SK-N-SH (cell line): ENCODE results near the gene SACM1L. TPM values are rescaled to one million over a fixed set of nuclear protein-coding genes. Genes with fewer than 3 reads are reported as not detected.
A peak's percentile ranks its signal among the peaks of the same experiment; 100 is the strongest.

Source experiments
- CTCF ChIA-PET: fragments of 300-600, 350-600 bp; formaldehyde crosslinking; extraction: SDS; loops from one replicate; lab custom pipeline; 2021; lab: Yijun Ruan, JAX
- POLR2A ChIA-PET: fragments of 350-600 bp; sonication (Branson Sonifier 250); formaldehyde crosslinking; extraction: SDS; loops from one replicate; lab custom pipeline; 2020; ENCODE audit warnings: antibody characterized with exemption, inconsistent platforms; lab: Yijun Ruan, JAX
- DNase-seq: peaks from one replicate; pipeline ENCODE4 v3.0.0; 2012
- H2AFZ ChIP-seq: fragments of 200-600 bp; sonication (generic); 2 replicates; pipeline ENCODE4 v1.8.1; 2016; ENCODE audit warnings: antibody characterized with exemption, mild to moderate bottlenecking, low read depth
- H3F3A ChIP-seq: fragments of 200-600 bp; sonication (generic); replicated peaks from 2 replicates; pipeline ENCODE3; 2016; ENCODE audit warnings: antibody characterized with exemption, mild to moderate bottlenecking; ENCODE audit not compliant: insufficient read depth
- H3K27ac ChIP-seq, 2 experiments: fragments of 200-500 bp in 1 of 2; fragments of 200-600 bp in 1 of 2; sonication (Bioruptor generic) in 1 of 2; sonication (generic), shearing (Covaris generic) in 1 of 2; 2 replicates each; pipeline versions ENCODE4 v1.5.1 to v1.6.1; 2014 to 2016; ENCODE audit warnings: low read depth in 2 of 2, inconsistent platforms in 1 of 2, low read length in 1 of 2, mild to moderate bottlenecking in 1 of 2, mixed read lengths in 1 of 2
- H3K27me3 ChIP-seq: fragments of 200-600 bp; sonication (generic), shearing (Covaris generic); 2 replicates; pipeline ENCODE4 v1.6.1; 2016; ENCODE audit warnings: mixed run types; ENCODE audit not compliant: insufficient read depth
- H3K36me3 ChIP-seq, 2 experiments: fragments of 200-500 bp in 1 of 2; fragments of 200-600 bp in 1 of 2; sonication (Bioruptor generic) in 1 of 2; sonication (generic) in 1 of 2; replicated peaks in 1 of 2; 2 replicates each; pipeline versions ENCODE3 to v1.5.1; 2014 to 2016; ENCODE audit warnings: low read length in 1 of 2, mild to moderate bottlenecking in 1 of 2; ENCODE audit not compliant: insufficient read depth in 2 of 2, control insufficient read depth in 1 of 2
- H3K4me1 ChIP-seq, 2 experiments: fragments of 200-500 bp in 1 of 2; fragments of 200-600 bp in 1 of 2; sonication (Bioruptor generic) in 1 of 2; sonication (generic), shearing (Covaris generic) in 1 of 2; 2 replicates each; pipeline versions ENCODE4 v1.5.1 to v1.6.1; 2014 to 2016; ENCODE audit warnings: low read depth in 1 of 2, low read length in 1 of 2, mixed run types in 1 of 2; ENCODE audit not compliant: insufficient read depth in 2 of 2, control insufficient read depth in 1 of 2
- H3K4me2 ChIP-seq: fragments of 200-600 bp; sonication (generic), shearing (Covaris generic); 2 replicates; pipeline ENCODE4 v1.6.1; 2017; ENCODE audit warnings: mixed run types
- H3K4me3 ChIP-seq, 2 experiments: fragments of 200-500 bp in 1 of 2; fragments of 200-600 bp in 1 of 2; sonication (Bioruptor generic) in 1 of 2; sonication (generic), shearing (Covaris generic) in 1 of 2; 2 replicates each; pipeline versions ENCODE4 v1.5.1 to v1.8.1; 2014 to 2016; ENCODE audit warnings: low read depth in 2 of 2, inconsistent platforms in 1 of 2, low read length in 1 of 2, mild to moderate bottlenecking in 1 of 2, mixed read lengths in 1 of 2, moderate library complexity in 1 of 2
- H3K79me2 ChIP-seq: fragments of 200-600 bp; sonication (generic); 2 replicates; pipeline ENCODE4 v1.8.1; 2017; ENCODE audit warnings: mild to moderate bottlenecking; ENCODE audit not compliant: insufficient read depth
- H3K9ac ChIP-seq: fragments of 200-600 bp; sonication (generic); 2 replicates; pipeline ENCODE4 v1.6.1; 2017; ENCODE audit warnings: mixed run types
- H3K9me2 ChIP-seq: fragments of 200-600 bp; sonication (generic); 2 replicates; pipeline ENCODE4 v1.6.1; 2017; ENCODE audit warnings: mixed run types
- H3K9me3 ChIP-seq: fragments of 200-600 bp; sonication (generic); 2 replicates; pipeline ENCODE4 v1.6.1; 2017; ENCODE audit warnings: mixed run types, mild to moderate bottlenecking, moderate library complexity
- H4K20me1 ChIP-seq: fragments of 200-600 bp; sonication (generic); 2 replicates; pipeline ENCODE4 v1.6.1; 2017; ENCODE audit warnings: mild to moderate bottlenecking, mixed run types; ENCODE audit not compliant: insufficient read depth
- CTCF ChIP-seq: fragments of 200-600 bp; sonication (generic); IDR thresholded peaks from 2 replicates; pipeline ENCODE4 v1.6.1; 2017; ENCODE audit warnings: antibody characterized with exemption, mild to moderate bottlenecking, moderate library complexity
- EZH2phosphoT487 ChIP-seq: fragments of 200-600 bp; sonication (generic); IDR thresholded peaks from 2 replicates; pipeline ENCODE4 v1.6.1; 2017; ENCODE audit warnings: low read depth, mixed run types, mild to moderate bottlenecking, antibody characterized with exemption, moderate library complexity, borderline replicate concordance
- FOSL2 ChIP-seq: IDR thresholded peaks from 2 replicates; pipeline ENCODE4 v1.4.0; 2012; ENCODE audit warnings: low read depth, mild to moderate bottlenecking, moderate library complexity, borderline replicate concordance
- FOXJ3 ChIP-seq: sonication (generic); formaldehyde crosslinking; IDR thresholded peaks from 2 replicates; pipeline ENCODE4 v1.5.1; 2020; ENCODE audit warnings: mild to moderate bottlenecking, missing genetic modification reagents
- FOXM1 ChIP-seq: IDR thresholded peaks from 2 replicates; pipeline ENCODE4 v1.4.0; 2012; ENCODE audit warnings: low read depth, mild to moderate bottlenecking
- MXI1 ChIP-seq: IDR thresholded peaks from 2 replicates; pipeline ENCODE4 v1.6.1; 2012; ENCODE audit warnings: mild to moderate bottlenecking, low read depth, low read length, improper control_type of control experiment
- NRF1 ChIP-seq: IDR thresholded peaks from 2 replicates; pipeline ENCODE4 v1.6.1; 2012; ENCODE audit warnings: low read depth, mild to moderate bottlenecking, low read length
- PBX3 ChIP-seq: IDR thresholded peaks from 2 replicates; pipeline ENCODE4; 2012
- POLR2AphosphoS5 ChIP-seq: IDR thresholded peaks from 2 replicates; pipeline ENCODE4 v1.6.1; 2012; ENCODE audit warnings: low read depth, low read length
- RCOR1 ChIP-seq: fragments of 150-350 bp; IDR thresholded peaks from 2 replicates; pipeline ENCODE4 v1.6.1; 2017; ENCODE audit warnings: antibody characterized with exemption, low read length
- REST ChIP-seq: IDR thresholded peaks from 2 replicates; pipeline ENCODE4 v1.6.1; 2012; ENCODE audit warnings: mild to moderate bottlenecking, low read depth, low read length, moderate library complexity
- TEAD4 ChIP-seq: IDR thresholded peaks from 2 replicates; pipeline ENCODE4 v1.4.0; 2012; ENCODE audit warnings: mild to moderate bottlenecking, borderline replicate concordance; ENCODE audit not compliant: insufficient read depth
- USF2 ChIP-seq: fragments of 150-350 bp; IDR thresholded peaks from 2 replicates; pipeline ENCODE4 v1.6.1; 2017; ENCODE audit warnings: antibody characterized with exemption, low read length, low read depth, borderline replicate concordance
- YY1 ChIP-seq: IDR thresholded peaks from 2 replicates; pipeline ENCODE4 v1.4.0; 2012; ENCODE audit warnings: low read depth, mild to moderate bottlenecking
- WGBS: methylation state at CpG from one replicate; pipeline ENCODE4 v1.1.6; 2017; ENCODE audit warnings: low lambda C conversion rate; 5-methylcytosine and 5-hydroxymethylcytosine counted together
- polyA plus RNA-seq, 3 experiments: library from polyadenylated mRNA; depleted of rRNA; stranded (reverse); fragments of >200 nt; gene quantifications; 2 replicates each; pipeline ENCODE4 v1.2.3, GENCODE V29; 2012

SACM1L gene
- polyA plus RNA-seq, 1 of the 3 experiments (the other 2 are of a cell fraction): 11.2 TPM

GRCh38 chr3:45711931-45712330, 22.7 kb downstream of the SACM1L start:
- 0 out of 2 replicates have a peak overlapping the region, but pooled peaks have one; percentile 19 for H3K4me2 ChIP-seq
- H3K9me3 ChIP-seq: no peaks in the 10 kb centered on the region
- POLR2A ChIA-PET: no interaction called here
- peaks cover 6% of the 10 kb centered on the region; the same call in 1 of the 2 replicates for H3K79me2 ChIP-seq
- no peak for DNase-seq
- peak overlapping the region in 1 of 2 experiments; percentile 63; a peak in 2 of 4 replicates for H3K27ac ChIP-seq
- no peaks in the 10 kb centered on the region for H3K9me2 ChIP-seq
- no peaks in the 10 kb centered on the region for H3K27me3 ChIP-seq
- H3K36me3 ChIP-seq: peaks cover 51 to 52% of the 10 kb centered on the region in 2 experiments
- no peak overlapping the region for H3K9ac ChIP-seq
- H3K4me1 ChIP-seq: peaks cover 2 to 7% of the 10 kb centered on the region in 2 experiments; a peak in 2 of 4 replicates
- H3K4me3 ChIP-seq: no peak overlapping the region
- H3F3A ChIP-seq: peaks cover 20% of the 10 kb centered on the region
- H4K20me1 ChIP-seq: peaks cover 4% of the 10 kb centered on the region; the same call in 1 of the 2 replicates
- 95% methylated on average over 4 of the region's 4 CpGs for WGBS
- H2AFZ ChIP-seq: no peak overlapping the region
- no peak for TF ChIP-seq CTCF
- TF ChIP-seq FOSL2: no peak
- no peak for TF ChIP-seq RCOR1
- TF ChIP-seq TEAD4: no peak
- no peak for TF ChIP-seq POLR2AphosphoS5
- no peak for TF ChIP-seq PBX3
- CTCF ChIA-PET: no interaction called here

- peaks cover 4% of the 10 kb centered on the region; the same call in 1 of the 2 replicates for H4K20me1 ChIP-seq
- 0 out of 2 replicates have a peak overlapping the region, but pooled peaks have one; percentile 19 for H3K4me2 ChIP-seq
- CTCF ChIA-PET: interaction anchor here (0.7 to 1.3 kb wide), 2 partner anchors 9 to 22 kb away, joined by 3 read pairs; no protein-coding TSS in a partner anchor
- H3K36me3 ChIP-seq: peaks cover 48% of the 10 kb centered on the region in 2 experiments
- H3K9me3 ChIP-seq: no peaks in the 10 kb centered on the region
- 75% methylated on average over 7 of the region's 7 CpGs for WGBS
- peaks cover 6% of the 10 kb centered on the region; the same call in 1 of the 2 replicates for H3K79me2 ChIP-seq
- DNase-seq: no peak
- peak overlapping the region in 1 of 2 experiments; percentile 63; a peak in 3 of 4 replicates for H3K27ac ChIP-seq
- no peak overlapping the region for H3K4me3 ChIP-seq
- H3K9me2 ChIP-seq: no peaks in the 10 kb centered on the region
- POLR2A ChIA-PET: no interaction called here
- H3F3A ChIP-seq: peaks cover 20% of the 10 kb centered on the region
- H3K4me1 ChIP-seq: peaks cover 2 to 7% of the 10 kb centered on the region in 2 experiments; a peak in 2 of 4 replicates
- H3K9ac ChIP-seq: no peak overlapping the region
- no peak overlapping the region for H2AFZ ChIP-seq
- no peaks in the 10 kb centered on the region for H3K27me3 ChIP-seq
- TF ChIP-seq REST (no peak), FOXJ3 (CRISPR knock-in tag) (no peak), RCOR1 (no peak), EZH2phosphoT487 (no peak), YY1 (no peak), FOXM1 (no peak), POLR2AphosphoS5 (no peak), TEAD4 (no peak), MXI1 (no peak), NRF1 (no peak), USF2 (no peak), CTCF (no peak; the same call in 1 of the 2 replicates)
These were observed 23.4 kb downstream of the SACM1L start for GRCh38 chr3:45712434-45713110.
